A549 (cell line): ENCODE data around the gene TNS1.

Experiments
- CBX8 ChIP-seq: fragments of 200-600 bp; sonication (generic); IDR thresholded peaks from 2 replicates; pipeline ENCODE4 v1.6.1; 2016
- CEBPB ChIP-seq, 2 experiments: fragments of >200 bp in 1 of 2; sonication (Bioruptor Twin) in 1 of 2; formaldehyde crosslinking in 1 of 2; IDR thresholded peaks; 2 replicates each; pipeline ENCODE4 v1.6.1; 2012 to 2016
- HDAC2 ChIP-seq: fragments of 200-600 bp; sonication (generic); IDR thresholded peaks from 2 replicates; pipeline ENCODE4 v1.6.1; 2016
- MAFK ChIP-seq: fragments of 450-650 bp; IDR thresholded peaks from 2 replicates; pipeline ENCODE4 v1.6.1; 2014; ENCODE audit not compliant: partially characterized antibody
- RAD21 ChIP-seq, 2 experiments: fragments of >200 bp in 1 of 2; sonication (Bioruptor Twin) in 1 of 2; formaldehyde crosslinking in 1 of 2; IDR thresholded peaks in 1 of 2; conservative IDR thresholded peaks in 1 of 2; 2 replicates in 1 of 2; 3 replicates in 1 of 2; pipeline ENCODE4 v1.6.1; 2012 to 2018; ENCODE audit warnings: inconsistent platforms in 1 of 2
- SREBF2 ChIP-seq: fragments of 450-650 bp; IDR thresholded peaks from 2 replicates; pipeline ENCODE4 v1.6.1; 2014; ENCODE audit warnings: mild to moderate bottlenecking, moderate library complexity
- ZFP36 ChIP-seq: fragments of 450-650 bp; IDR thresholded peaks from 2 replicates; pipeline ENCODE4 v1.6.1; 2014; ENCODE audit warnings: borderline replicate concordance; ENCODE audit not compliant: partially characterized antibody
- ZNF302 ChIP-seq: fragments of 250-450 bp; sonication (Bioruptor Pico); IDR thresholded peaks from 2 replicates; pipeline ENCODE4 v1.9.0; 2021; ENCODE audit warnings: inconsistent platforms, mild to moderate bottlenecking, moderate library complexity
- ZSCAN20 ChIP-seq: fragments of 250-450 bp; sonication (Bioruptor Pico); IDR thresholded peaks from 2 replicates; pipeline ENCODE4 v1.8.0; 2022; ENCODE audit warnings: mild to moderate bottlenecking, moderate library complexity
- TF ChIP-seq, protein P1 (sequence below): fragments of >200 bp; sonication (Bioruptor Twin); formaldehyde crosslinking; IDR thresholded peaks from 3 replicates; pipeline ENCODE4 v1.5.1; 2016
- TF ChIP-seq, protein P2 (sequence below): IDR thresholded peaks from 2 replicates; pipeline ENCODE4 v1.6.1; 2012
- TF ChIP-seq, protein P3 (sequence below): fragments of 150-350 bp; IDR thresholded peaks from 2 replicates; pipeline ENCODE4 v1.6.1; 2014; ENCODE audit warnings: low read depth, mild to moderate bottlenecking, low read length

DNA sequence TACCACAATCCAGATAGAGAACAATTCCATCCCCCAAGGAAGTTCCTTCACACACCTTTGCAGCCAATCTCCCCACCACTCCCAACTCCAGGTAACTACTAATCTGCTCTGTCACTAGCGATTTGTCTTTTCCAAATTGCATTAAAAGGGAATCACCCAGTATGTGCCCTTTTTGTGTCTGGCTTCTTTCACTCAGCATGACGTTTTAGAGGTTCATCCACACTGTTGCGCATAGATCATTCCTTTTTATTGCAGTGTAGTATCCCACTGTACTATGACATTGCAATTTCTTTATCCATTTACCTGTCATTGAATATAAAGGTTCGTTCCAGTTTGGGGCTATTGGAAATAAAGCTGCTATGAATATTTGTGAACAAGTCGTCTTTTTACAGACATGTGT lies 31.6 kb downstream of the TNS1 start:
- no peak for TF ChIP-seq RAD21 (conservative IDR thresholded peaks at IDR 0.05 in 1 of 2, IDR thresholded peaks at IDR 0.05 in 1 of 2)
- TF ChIP-seq, protein P1, sequence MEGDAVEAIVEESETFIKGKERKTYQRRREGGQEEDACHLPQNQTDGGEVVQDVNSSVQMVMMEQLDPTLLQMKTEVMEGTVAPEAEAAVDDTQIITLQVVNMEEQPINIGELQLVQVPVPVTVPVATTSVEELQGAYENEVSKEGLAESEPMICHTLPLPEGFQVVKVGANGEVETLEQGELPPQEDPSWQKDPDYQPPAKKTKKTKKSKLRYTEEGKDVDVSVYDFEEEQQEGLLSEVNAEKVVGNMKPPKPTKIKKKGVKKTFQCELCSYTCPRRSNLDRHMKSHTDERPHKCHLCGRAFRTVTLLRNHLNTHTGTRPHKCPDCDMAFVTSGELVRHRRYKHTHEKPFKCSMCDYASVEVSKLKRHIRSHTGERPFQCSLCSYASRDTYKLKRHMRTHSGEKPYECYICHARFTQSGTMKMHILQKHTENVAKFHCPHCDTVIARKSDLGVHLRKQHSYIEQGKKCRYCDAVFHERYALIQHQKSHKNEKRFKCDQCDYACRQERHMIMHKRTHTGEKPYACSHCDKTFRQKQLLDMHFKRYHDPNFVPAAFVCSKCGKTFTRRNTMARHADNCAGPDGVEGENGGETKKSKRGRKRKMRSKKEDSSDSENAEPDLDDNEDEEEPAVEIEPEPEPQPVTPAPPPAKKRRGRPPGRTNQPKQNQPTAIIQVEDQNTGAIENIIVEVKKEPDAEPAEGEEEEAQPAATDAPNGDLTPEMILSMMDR = no peak
- no peak for TF ChIP-seq ZSCAN20
- no peak for TF ChIP-seq SREBF2
- no peak for TF ChIP-seq CEBPB (IDR thresholded peaks at IDR 0.05)
- TF ChIP-seq HDAC2 = no peak
- no peak for TF ChIP-seq ZFP36
- no peak for TF ChIP-seq CBX8
- no peak for TF ChIP-seq ZNF302
- TF ChIP-seq, protein P2, sequence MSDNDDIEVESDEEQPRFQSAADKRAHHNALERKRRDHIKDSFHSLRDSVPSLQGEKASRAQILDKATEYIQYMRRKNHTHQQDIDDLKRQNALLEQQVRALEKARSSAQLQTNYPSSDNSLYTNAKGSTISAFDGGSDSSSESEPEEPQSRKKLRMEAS = no peak
- TF ChIP-seq, protein P3, sequence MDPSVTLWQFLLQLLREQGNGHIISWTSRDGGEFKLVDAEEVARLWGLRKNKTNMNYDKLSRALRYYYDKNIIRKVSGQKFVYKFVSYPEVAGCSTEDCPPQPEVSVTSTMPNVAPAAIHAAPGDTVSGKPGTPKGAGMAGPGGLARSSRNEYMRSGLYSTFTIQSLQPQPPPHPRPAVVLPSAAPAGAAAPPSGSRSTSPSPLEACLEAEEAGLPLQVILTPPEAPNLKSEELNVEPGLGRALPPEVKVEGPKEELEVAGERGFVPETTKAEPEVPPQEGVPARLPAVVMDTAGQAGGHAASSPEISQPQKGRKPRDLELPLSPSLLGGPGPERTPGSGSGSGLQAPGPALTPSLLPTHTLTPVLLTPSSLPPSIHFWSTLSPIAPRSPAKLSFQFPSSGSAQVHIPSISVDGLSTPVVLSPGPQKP = no peak
- TF ChIP-seq MAFK = peak; percentile 18
